Activated T-cell treated with anti-CD3 and anti-CD28 coated beads for 48 hours (primary cell): ENCODE data around the gene YOD1.
A peak's percentile ranks its signal among the peaks of the same experiment; 100 is the strongest.

Experiments
- DNase-seq: peaks from one replicate; pipeline ENCODE4 v3.0.0-alpha.2; 2020; ENCODE audit warnings: low read depth

Gene YOD1

GRCh38 chr1:207072233-207072632 lies 21.2 kb upstream of the YOD1 start:
- DNase-seq, result no peak

- no peak for DNase-seq
These were observed 20.4 kb upstream of the YOD1 start for GRCh38 chr1:207071426-207071825.

- DNase-seq, result no peak
These were observed 19.8 kb upstream of the YOD1 start for GRCh38 chr1:207070811-207071210.

- no peak for DNase-seq
These were observed 19.0 kb upstream of the YOD1 start for GRCh38 chr1:207069858-207070506.

- DNase-seq, result no peak
These were observed 18.1 kb upstream of the YOD1 start for GRCh38 chr1:207069061-207069460.

GRCh38 chr1:207067665-207068064 lies 16.7 kb upstream of the YOD1 start:
- DNase-seq, result no peak

GRCh38 chr1:207067185-207067584 lies 16.2 kb upstream of the YOD1 start:
- DNase-seq, result no peak

- no peak for DNase-seq
These were observed 13.6 kb upstream of the YOD1 start for GRCh38 chr1:207064561-207064960.

GRCh38 chr1:207063014-207063413 lies 12.0 kb upstream of the YOD1 start:
- no peak for DNase-seq

GRCh38 chr1:207062058-207062457 lies 11.1 kb upstream of the YOD1 start:
- DNase-seq, result no peak

- no peak for DNase-seq
These were observed 9.6 kb upstream of the YOD1 start for GRCh38 chr1:207060596-207060995.

- DNase-seq, result no peak
These were observed 8.9 kb upstream of the YOD1 start for GRCh38 chr1:207059881-207060280.

GRCh38 chr1:207058878-207059867 lies 8.2 kb upstream of the YOD1 start:
- no peak for DNase-seq

- no peak for DNase-seq
These were observed 7.2 kb upstream of the YOD1 start for GRCh38 chr1:207058252-207058651.

GRCh38 chr1:207056673-207057072 lies 5.7 kb upstream of the YOD1 start:
- DNase-seq, result no peak

- no peak for DNase-seq
These were observed 4.5 kb upstream of the YOD1 start for GRCh38 chr1:207055386-207056001.

- no peak for DNase-seq
These were observed 3.5 kb upstream of the YOD1 start for GRCh38 chr1:207054491-207054890.

GRCh38 chr1:207052911-207053769 lies 2.1 kb upstream of the YOD1 start, which contains the start of gene PFKFB2:
PFKFB2 (plus strand) TSS chr1:207053275; CDS start chr1:207054718, 1,443 bp downstream.
- DNase-seq, result peak; percentile 91

- DNase-seq, result peak; percentile 88
These were observed 373 bp downstream of the YOD1 start for GRCh38 chr1:207050480-207051190.

GRCh38 chr1:207049974-207050391 lies 1.0 kb downstream of the YOD1 start:
- DNase-seq, result no peak

GRCh38 chr1:207049514-207049913 lies 1.5 kb downstream of the YOD1 start:
- DNase-seq, result no peak
